Activated CD4-positive, alpha-beta T cell treated with anti-CD3 and anti-CD28 coated beads, Interleukin-2, Interleukin-4, amounts not matched to agents 100 ng/mL and 50 ng/mL, durations not matched to agents 16 hours and 8 hours (primary cell): ENCODE data around the gene TBC1D2B.
"Not testable (repeated sequence)": the region's sequence is repeated elsewhere in the genome, so short reads cannot be mapped to it uniquely, and the experiment has no call there.

Experiments
- DNase-seq: peaks from one replicate; pipeline ENCODE4 v3.0.0-alpha.2; 2020; ENCODE audit warnings: low spot score

TBC1D2B gene

GRCh38 chr15:77988347-77989295 lies 88.9 kb downstream of the TBC1D2B start:
- no peak for DNase-seq

- DNase-seq: not testable (repeated sequence)
Observed at GRCh38 chr15:77987765-77988136, 89.8 kb downstream of the TBC1D2B start.

GRCh38 chr15:77986891-77987764 lies 90.4 kb downstream of the TBC1D2B start:
- DNase-seq: no peak

GRCh38 chr15:77985931-77986480 lies 91.5 kb downstream of the TBC1D2B start:
- no peak for DNase-seq

GRCh38 chr15:77985031-77985930 lies 92.2 kb downstream of the TBC1D2B start:
- DNase-seq: no peak

- no peak for DNase-seq
Observed at GRCh38 chr15:77984446-77984861, 93.1 kb downstream of the TBC1D2B start.

- DNase-seq: no peak
Observed at GRCh38 chr15:77983708-77984445, 93.6 kb downstream of the TBC1D2B start.

- no peak for DNase-seq
Observed at GRCh38 chr15:77983091-77983707, 94.3 kb downstream of the TBC1D2B start.

GRCh38 chr15:77982127-77982490 lies 95.4 kb downstream of the TBC1D2B start:
- no peak for DNase-seq

- no peak for DNase-seq
Observed at GRCh38 chr15:77981281-77982126, 96.0 kb downstream of the TBC1D2B start.

- not testable (repeated sequence) for DNase-seq
Observed at GRCh38 chr15:77980674-77981073, 96.8 kb downstream of the TBC1D2B start.

- no peak for DNase-seq
Observed at GRCh38 chr15:77980098-77980497, 97.4 kb downstream of the TBC1D2B start.

- not testable (repeated sequence) for DNase-seq
Observed at GRCh38 chr15:77979157-77979556, 98.4 kb downstream of the TBC1D2B start.

GRCh38 chr15:77978759-77979145 lies 98.8 kb downstream of the TBC1D2B start:
- DNase-seq: not testable (repeated sequence)

- not testable (repeated sequence) for DNase-seq
Observed at GRCh38 chr15:77977903-77978758, 99.4 kb downstream of the TBC1D2B start.

GRCh38 chr15:77976760-77977525 lies 100.6 kb downstream of the TBC1D2B start:
- not testable (repeated sequence) for DNase-seq

GRCh38 chr15:77976095-77976450 lies 101.4 kb downstream of the TBC1D2B start:
- DNase-seq: not testable (repeated sequence)
